ENCODE measurements around the gene STMN3.
A peak's percentile ranks its signal among the peaks of the same experiment; 100 is the strongest.
"Not testable (repeated sequence)": the region's sequence is repeated elsewhere in the genome, so short reads cannot be mapped to it uniquely, and the experiment has no call there.

The STMN3 gene

GRCh38 chr20:63641792-63642523 lies 11.3 kb downstream of the STMN3 start:
- peak overlapping the region; percentile 92 for H3K27ac ChIP-seq
- TF ChIP-seq ZFX (IDR thresholded peaks at IDR 0.05; ENCODE audit: borderline replicate concordance) (no peak), CTCF (IDR thresholded peaks at IDR 0.05) (peak; percentile 46)

DNA sequence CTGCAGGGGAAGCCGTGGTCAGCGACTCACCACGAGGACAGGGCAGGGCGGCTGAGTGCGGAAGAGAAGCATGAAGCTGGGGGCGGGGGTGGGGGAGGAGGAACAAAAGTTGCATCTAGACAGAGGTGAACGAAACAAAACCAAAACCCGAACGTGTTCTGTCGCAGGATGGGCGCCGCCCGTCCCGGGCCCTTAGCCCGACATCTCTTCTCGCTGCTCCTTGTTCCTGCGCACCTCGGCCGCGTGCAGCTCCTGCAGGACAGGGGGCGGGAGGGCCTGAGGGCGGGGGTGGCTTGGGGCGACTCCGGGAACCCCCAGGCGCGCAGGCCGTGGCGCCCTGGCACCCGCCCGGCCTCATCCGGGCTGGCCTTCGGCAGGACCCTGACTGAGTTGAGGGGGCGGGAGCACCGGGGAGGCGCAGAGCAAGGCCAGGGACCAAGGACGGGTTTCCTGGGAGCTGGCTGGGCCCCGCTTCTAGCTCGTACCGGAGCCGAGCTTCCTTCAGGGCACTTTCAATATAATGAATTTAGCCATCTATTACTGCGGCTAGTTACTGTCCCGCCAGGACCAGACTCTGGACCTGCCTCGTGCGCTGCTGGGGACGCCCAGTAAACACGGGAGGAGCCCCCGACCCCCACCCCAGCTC lies 12.0 kb downstream of the STMN3 start:
- peak overlapping the region; percentile 48; the same call in 1 of the 2 replicates for H3K27ac ChIP-seq
- no peak for TF ChIP-seq ZFX (IDR thresholded peaks at IDR 0.05; ENCODE audit: borderline replicate concordance)

- not testable (repeated sequence) for H3K27ac ChIP-seq
Measured at GRCh38 chr20:63640686-63641085, 12.5 kb downstream of the STMN3 start.

DNA sequence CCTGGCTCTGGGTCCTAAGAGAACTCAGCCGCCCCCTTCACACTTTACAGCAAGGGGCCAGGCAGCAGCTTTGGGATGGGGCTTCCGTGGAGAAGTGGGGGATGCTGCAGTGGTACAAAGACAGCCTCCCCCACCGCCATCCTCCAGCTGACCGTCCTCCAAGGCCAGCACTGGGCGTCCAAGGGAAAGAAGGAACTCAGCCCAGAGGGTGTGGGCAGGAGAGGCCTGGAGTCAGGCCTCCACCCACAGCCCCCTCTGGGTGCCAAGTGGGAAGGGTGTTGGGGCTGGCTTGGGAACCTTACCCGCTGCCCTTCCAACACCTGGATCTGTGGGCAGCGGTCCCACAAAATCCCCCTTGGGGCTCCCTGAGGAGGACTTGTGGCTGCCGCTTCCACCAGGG lies 13.1 kb downstream of the STMN3 start:
- H3K27ac ChIP-seq, result no peak overlapping the region
- no peak for TF ChIP-seq ZFX (IDR thresholded peaks at IDR 0.05; ENCODE audit: borderline replicate concordance)
- no peak for TF ChIP-seq CTCF (IDR thresholded peaks at IDR 0.05)

- TF ChIP-seq ZFX (IDR thresholded peaks at IDR 0.05; ENCODE audit: borderline replicate concordance) (no peak), CTCF (IDR thresholded peaks at IDR 0.05) (no peak)
- no peak overlapping the region for H3K27ac ChIP-seq
Measured at GRCh38 chr20:63639093-63639975, 13.9 kb downstream of the STMN3 start.

- TF ChIP-seq ZFX (IDR thresholded peaks at IDR 0.05; ENCODE audit: borderline replicate concordance) (no peak), CTCF (IDR thresholded peaks at IDR 0.05) (no peak)
- no peak overlapping the region for H3K27ac ChIP-seq
Measured at GRCh38 chr20:63636752-63637628, 16.2 kb downstream of the STMN3 start.

DNA sequence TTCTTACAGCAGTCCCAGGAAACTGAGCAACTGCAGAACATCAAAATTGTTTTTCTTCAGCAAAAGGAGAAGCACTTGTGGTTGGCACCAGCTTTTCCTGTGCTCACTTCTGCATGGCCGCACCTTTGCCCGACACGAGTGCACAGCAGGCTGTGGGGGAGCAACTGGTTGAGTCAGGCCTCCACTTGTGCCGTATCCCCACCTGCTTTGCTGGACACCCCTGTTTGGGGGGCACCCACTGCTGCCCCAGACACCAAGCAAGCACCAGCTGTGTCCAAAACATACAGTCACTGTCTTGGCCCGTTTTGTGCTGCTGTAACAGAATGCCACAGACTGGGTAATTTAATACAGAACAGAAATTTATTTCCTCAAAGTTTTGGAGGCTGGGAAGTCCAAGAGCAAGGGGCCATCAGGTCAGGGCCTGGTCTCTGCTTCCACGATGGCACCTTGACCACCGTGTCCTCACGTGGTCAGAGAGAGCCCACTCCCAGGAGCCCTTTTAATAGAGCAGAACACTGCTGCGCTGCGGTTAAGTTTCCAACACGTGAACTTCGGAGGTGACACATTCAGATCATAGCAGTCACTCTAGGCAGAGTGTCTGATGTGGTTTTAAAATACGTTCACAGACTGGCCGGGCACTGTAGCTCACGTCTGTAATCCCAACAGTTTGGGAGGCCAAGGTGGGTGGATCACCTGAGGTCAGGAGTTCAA lies 17.6 kb downstream of the STMN3 start:
- TF ChIP-seq ZFX (IDR thresholded peaks at IDR 0.05; ENCODE audit: borderline replicate concordance) (no peak), CTCF (IDR thresholded peaks at IDR 0.05) (no peak)
- no peak overlapping the region for H3K27ac ChIP-seq
